ENCODE measurements around the gene KCNAB1. TPM values are rescaled to one million over a fixed set of nuclear protein-coding genes. Genes with fewer than 3 reads are reported as not detected.

KCNAB1 gene
- total and polyA plus RNA-seq, 2 donors (not counting 1 experiment from before 2014, with no cell fraction given) = 0.03 to 0.33 TPM

DNA sequence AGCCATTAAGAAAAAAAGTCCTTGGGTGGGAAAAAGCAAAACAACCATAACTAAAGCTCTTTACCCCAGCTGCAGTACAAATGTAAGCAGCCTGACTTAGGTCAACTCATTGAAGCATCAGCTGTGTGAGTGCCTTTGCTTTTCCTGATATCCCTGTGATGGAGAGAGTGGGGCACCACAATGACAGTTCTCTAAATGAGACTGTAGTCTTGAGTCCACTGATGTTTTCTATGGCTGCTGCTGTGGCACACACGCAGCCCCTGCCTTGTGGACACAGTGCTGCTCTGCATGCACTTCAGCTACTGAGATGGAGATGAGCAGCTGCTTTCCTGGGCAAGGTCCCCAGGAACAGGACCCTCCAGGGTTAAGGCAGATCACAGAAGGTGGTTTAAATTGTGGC is 173.2 kb downstream of the KCNAB1 start:
- no peak overlapping the region for H3K27ac ChIP-seq (ENCODE audit: insufficient read depth, low read length)
- no peak for DNase-seq (ENCODE audit: low read depth in 2 of 2)
- H2AFZ ChIP-seq (ENCODE audit: low read length) = no peak overlapping the region
- H3K9me3 ChIP-seq (ENCODE audit: control insufficient read depth, insufficient read depth, low read depth, low read length) = no peaks in the 10 kb centered on the region
- H3K79me2 ChIP-seq (ENCODE audit: control insufficient read depth, insufficient read depth, low read length) = no peaks in the 10 kb centered on the region
- no peak for TF ChIP-seq EZH2 (IDR thresholded peaks at IDR 0.05; ENCODE audit: low read length, missing control alignments)
- TF ChIP-seq, protein P1, sequence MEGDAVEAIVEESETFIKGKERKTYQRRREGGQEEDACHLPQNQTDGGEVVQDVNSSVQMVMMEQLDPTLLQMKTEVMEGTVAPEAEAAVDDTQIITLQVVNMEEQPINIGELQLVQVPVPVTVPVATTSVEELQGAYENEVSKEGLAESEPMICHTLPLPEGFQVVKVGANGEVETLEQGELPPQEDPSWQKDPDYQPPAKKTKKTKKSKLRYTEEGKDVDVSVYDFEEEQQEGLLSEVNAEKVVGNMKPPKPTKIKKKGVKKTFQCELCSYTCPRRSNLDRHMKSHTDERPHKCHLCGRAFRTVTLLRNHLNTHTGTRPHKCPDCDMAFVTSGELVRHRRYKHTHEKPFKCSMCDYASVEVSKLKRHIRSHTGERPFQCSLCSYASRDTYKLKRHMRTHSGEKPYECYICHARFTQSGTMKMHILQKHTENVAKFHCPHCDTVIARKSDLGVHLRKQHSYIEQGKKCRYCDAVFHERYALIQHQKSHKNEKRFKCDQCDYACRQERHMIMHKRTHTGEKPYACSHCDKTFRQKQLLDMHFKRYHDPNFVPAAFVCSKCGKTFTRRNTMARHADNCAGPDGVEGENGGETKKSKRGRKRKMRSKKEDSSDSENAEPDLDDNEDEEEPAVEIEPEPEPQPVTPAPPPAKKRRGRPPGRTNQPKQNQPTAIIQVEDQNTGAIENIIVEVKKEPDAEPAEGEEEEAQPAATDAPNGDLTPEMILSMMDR (conservative IDR thresholded peaks at IDR 0.05 in 1 of 2, IDR thresholded peaks at IDR 0.05 in 1 of 2; ENCODE audit: low read depth in 1 of 2, low read length in 2 of 2) = no peak
- no peaks in the 10 kb centered on the region for H3K36me3 ChIP-seq (ENCODE audit: control insufficient read depth, insufficient read depth, low read length)
- no peak overlapping the region for H3K4me2 ChIP-seq (ENCODE audit: extremely low read depth, insufficient read depth, low read length)
- no peak overlapping the region for H3K9ac ChIP-seq (ENCODE audit: insufficient read depth, low read length)
- no peaks in the 10 kb centered on the region for H3K4me1 ChIP-seq (ENCODE audit: control insufficient read depth, extremely low read depth, insufficient read depth, low read length)
- H3K27me3 ChIP-seq (ENCODE audit: control insufficient read depth, insufficient read depth, low read length) = peaks cover 34% of the 10 kb centered on the region
- no peak overlapping the region for H3K4me3 ChIP-seq (replicated peaks in 1 of 4; ENCODE audit: control extremely low read depth in 1 of 4, insufficient read depth in 1 of 4, low read depth in 3 of 4, low read length in 4 of 4)
- H4K20me1 ChIP-seq (ENCODE audit: control insufficient read depth, extremely low read depth, insufficient read depth, low read length) = no peaks in the 10 kb centered on the region

DNA sequence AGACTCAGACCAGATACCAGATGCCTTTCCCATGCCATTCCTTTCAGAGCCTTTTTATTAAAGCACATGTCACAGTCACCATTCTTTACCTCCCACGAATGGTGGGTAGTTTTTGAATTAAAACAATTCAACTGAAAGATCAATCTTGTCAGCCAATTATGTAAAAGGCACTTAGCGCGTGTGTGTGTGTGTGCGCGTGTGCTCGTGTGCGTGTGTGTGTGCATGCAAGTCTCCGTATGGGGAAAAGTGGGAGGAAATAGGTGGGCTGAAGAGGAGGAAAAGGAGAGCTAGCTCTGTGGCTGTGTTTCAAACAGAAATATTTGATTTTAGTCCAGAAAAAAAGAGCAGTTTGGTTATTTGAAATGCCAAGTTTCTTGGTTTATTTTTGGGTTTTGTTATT is 177.2 kb downstream of the KCNAB1 start:
- peaks cover 3% of the 10 kb centered on the region for H3K27me3 ChIP-seq (ENCODE audit: control insufficient read depth, insufficient read depth, low read length)
- H3K9me3 ChIP-seq (ENCODE audit: control insufficient read depth, insufficient read depth, low read depth, low read length) = no peaks in the 10 kb centered on the region
- H3K36me3 ChIP-seq (ENCODE audit: control insufficient read depth, insufficient read depth, low read length) = no peaks in the 10 kb centered on the region
- no peak overlapping the region for H2AFZ ChIP-seq (ENCODE audit: low read length)
- H4K20me1 ChIP-seq (ENCODE audit: control insufficient read depth, extremely low read depth, insufficient read depth, low read length) = no peaks in the 10 kb centered on the region
- H3K4me2 ChIP-seq (ENCODE audit: extremely low read depth, insufficient read depth, low read length) = no peak overlapping the region
- no peaks in the 10 kb centered on the region for H3K79me2 ChIP-seq (ENCODE audit: control insufficient read depth, insufficient read depth, low read length)
- no peak overlapping the region for H3K27ac ChIP-seq (ENCODE audit: insufficient read depth, low read length)
- TF ChIP-seq, protein P1 (conservative IDR thresholded peaks at IDR 0.05 in 1 of 2, IDR thresholded peaks at IDR 0.05 in 1 of 2; ENCODE audit: low read depth in 1 of 2, low read length in 2 of 2) = no peak
- TF ChIP-seq EZH2 (IDR thresholded peaks at IDR 0.05; ENCODE audit: low read length, missing control alignments) = no peak
- no peaks in the 10 kb centered on the region for H3K4me1 ChIP-seq (ENCODE audit: control insufficient read depth, extremely low read depth, insufficient read depth, low read length)
- no peak for DNase-seq (ENCODE audit: low read depth in 2 of 2)
- no peak overlapping the region for H3K4me3 ChIP-seq (replicated peaks in 1 of 4; ENCODE audit: control extremely low read depth in 1 of 4, insufficient read depth in 1 of 4, low read depth in 3 of 4, low read length in 4 of 4)
- no peak overlapping the region for H3K9ac ChIP-seq (ENCODE audit: insufficient read depth, low read length)

DNA sequence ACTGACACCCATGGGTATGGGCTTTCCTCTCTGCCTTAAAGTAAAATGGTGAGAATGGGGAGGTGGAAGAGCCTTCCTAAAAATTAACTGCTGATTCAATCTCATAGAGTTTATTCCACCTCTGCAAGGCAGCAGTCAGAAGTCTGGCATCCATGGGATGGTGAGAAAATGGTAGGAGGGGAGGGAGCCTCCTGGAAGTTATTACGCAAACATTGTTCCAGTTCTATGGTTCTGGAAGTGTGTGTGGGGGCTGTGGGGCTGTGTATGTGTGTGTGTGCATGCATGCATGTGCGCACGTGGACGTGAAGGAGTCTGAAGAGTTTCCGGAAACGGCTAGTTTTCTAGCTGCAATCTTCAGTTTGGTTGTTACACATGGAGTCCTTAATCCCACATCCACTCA is 177.6 kb downstream of the KCNAB1 start:
- Histone ChIP-seq H3K36me3 (ENCODE audit: control insufficient read depth, insufficient read depth, low read length) (no peaks in the 10 kb centered on the region), H3K9ac (ENCODE audit: insufficient read depth, low read length) (no peak overlapping the region), H3K79me2 (ENCODE audit: control insufficient read depth, insufficient read depth, low read length) (no peaks in the 10 kb centered on the region), H3K9me3 (ENCODE audit: control insufficient read depth, insufficient read depth, low read depth, low read length) (no peaks in the 10 kb centered on the region), H3K27ac (ENCODE audit: insufficient read depth, low read length) (no peak overlapping the region), H2AFZ (ENCODE audit: low read length) (no peak overlapping the region), H3K4me2 (ENCODE audit: extremely low read depth, insufficient read depth, low read length) (no peak overlapping the region), H3K4me1 (ENCODE audit: control insufficient read depth, extremely low read depth, insufficient read depth, low read length) (no peaks in the 10 kb centered on the region), H3K4me3 (replicated peaks in 1 of 4; ENCODE audit: control extremely low read depth in 1 of 4, insufficient read depth in 1 of 4, low read depth in 3 of 4, low read length in 4 of 4) (no peak overlapping the region), H4K20me1 (ENCODE audit: control insufficient read depth, extremely low read depth, insufficient read depth, low read length) (no peaks in the 10 kb centered on the region), H3K27me3 (ENCODE audit: control insufficient read depth, insufficient read depth, low read length) (peaks cover 3% of the 10 kb centered on the region)
- TF ChIP-seq, protein P1 (conservative IDR thresholded peaks at IDR 0.05 in 1 of 2, IDR thresholded peaks at IDR 0.05 in 1 of 2; ENCODE audit: low read depth in 1 of 2, low read length in 2 of 2) = no peak
- TF ChIP-seq EZH2 (IDR thresholded peaks at IDR 0.05; ENCODE audit: low read length, missing control alignments) = no peak
- DNase-seq (ENCODE audit: low read depth in 2 of 2) = no peak

All from fibroblast of lung (primary cell).